ENCODE data around the gene ADCY10.

DNA sequence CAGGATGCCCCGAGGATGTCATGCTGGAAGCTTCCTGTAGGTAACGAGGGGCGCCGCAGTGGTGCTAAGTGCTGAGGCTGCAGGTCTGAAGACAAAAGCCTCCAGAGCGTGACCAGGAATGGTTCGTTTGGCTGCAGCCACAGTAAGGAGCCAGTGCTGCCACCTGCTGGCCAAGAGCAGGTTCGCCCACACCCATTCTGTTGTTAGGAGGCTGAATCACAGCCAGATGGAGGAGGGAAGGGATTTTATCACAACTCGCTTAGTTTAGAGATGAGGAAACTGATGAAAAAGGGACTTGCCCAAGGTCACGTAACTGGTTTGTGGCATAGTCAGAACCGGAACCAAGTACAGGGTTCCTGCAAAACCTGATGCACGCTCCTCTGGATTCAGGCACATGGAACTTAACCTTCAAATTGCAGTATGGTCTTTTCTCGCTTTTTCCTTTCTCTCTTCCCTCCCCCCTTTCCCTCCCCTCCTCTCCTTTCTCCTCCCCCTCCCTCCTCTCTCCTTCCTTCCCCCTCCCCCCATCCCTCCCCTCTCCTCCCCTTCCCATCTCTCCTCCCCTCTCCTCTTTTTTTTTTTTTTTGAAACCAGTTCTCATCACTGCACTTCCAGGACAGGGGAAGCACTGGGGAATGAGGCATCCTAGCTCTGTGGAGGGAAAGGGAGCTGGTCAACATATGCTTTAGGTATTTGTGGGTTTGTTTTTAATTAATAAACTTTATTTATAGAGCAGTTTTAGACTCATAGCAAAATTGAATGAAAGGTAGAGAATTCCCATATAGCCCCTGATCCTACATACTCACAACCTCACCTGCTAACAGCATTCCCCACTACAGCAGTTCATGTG lies 110.4 kb downstream of the ADCY10 start:
- TF ChIP-seq CTCF (IDR thresholded peaks at IDR 0.05), result peak; percentile 96
- no peak for TF ChIP-seq POLR2AphosphoS5 (IDR thresholded peaks at IDR 0.05; ENCODE audit: low read depth, low read length)
- TF ChIP-seq, protein P1, sequence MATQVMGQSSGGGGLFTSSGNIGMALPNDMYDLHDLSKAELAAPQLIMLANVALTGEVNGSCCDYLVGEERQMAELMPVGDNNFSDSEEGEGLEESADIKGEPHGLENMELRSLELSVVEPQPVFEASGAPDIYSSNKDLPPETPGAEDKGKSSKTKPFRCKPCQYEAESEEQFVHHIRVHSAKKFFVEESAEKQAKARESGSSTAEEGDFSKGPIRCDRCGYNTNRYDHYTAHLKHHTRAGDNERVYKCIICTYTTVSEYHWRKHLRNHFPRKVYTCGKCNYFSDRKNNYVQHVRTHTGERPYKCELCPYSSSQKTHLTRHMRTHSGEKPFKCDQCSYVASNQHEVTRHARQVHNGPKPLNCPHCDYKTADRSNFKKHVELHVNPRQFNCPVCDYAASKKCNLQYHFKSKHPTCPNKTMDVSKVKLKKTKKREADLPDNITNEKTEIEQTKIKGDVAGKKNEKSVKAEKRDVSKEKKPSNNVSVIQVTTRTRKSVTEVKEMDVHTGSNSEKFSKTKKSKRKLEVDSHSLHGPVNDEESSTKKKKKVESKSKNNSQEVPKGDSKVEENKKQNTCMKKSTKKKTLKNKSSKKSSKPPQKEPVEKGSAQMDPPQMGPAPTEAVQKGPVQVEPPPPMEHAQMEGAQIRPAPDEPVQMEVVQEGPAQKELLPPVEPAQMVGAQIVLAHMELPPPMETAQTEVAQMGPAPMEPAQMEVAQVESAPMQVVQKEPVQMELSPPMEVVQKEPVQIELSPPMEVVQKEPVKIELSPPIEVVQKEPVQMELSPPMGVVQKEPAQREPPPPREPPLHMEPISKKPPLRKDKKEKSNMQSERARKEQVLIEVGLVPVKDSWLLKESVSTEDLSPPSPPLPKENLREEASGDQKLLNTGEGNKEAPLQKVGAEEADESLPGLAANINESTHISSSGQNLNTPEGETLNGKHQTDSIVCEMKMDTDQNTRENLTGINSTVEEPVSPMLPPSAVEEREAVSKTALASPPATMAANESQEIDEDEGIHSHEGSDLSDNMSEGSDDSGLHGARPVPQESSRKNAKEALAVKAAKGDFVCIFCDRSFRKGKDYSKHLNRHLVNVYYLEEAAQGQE (IDR thresholded peaks at IDR 0.05; ENCODE audit: insufficient read depth in 1 of 2, low read depth in 2 of 2, low read length in 1 of 2), result no peak
- TF ChIP-seq SIN3A (IDR thresholded peaks at IDR 0.05; ENCODE audit: borderline replicate concordance, insufficient read depth, low read depth, low read length), result no peak
- no peak for TF ChIP-seq TCF7L2 (IDR thresholded peaks at IDR 0.05; ENCODE audit: low read depth, low read length)
